ENCODE measurements around the gene ITIH6.
"Not testable (repeated sequence)": the region's sequence is repeated elsewhere in the genome, so short reads cannot be mapped to it uniquely, and the experiment has no call there.

DNA sequence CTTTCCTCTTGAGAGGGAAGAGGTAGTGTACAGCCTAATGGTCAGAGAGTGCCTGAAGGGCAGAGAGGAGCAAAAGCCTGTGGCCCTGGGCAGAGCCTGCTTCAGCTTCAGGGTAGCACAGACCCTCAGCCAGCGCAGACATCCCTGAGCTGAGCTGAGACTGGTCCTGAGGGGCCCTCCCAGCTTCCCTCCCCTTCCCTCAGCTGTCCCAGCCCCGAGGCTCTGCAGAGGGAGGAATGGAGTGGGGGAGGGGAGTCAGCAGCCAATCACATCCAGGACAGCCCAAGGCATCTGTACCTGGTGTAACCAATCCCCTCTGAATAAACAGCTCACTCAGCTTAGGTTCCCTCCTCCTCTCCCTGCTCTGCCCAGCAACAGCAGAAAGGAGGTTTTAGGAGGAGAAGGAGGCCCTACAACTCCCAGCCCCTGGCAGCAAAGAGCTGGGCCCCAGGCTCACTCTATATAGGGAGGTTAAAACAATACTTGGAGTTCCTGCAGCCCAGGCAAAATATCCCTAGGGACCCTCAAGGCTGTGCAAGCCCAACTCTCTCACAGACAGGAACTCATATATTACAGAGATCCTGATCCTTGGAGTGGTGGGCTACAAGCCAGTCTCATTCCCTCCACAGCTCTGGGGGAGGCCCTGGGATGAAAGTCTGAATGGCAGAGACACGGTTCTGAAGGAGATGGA is 43.3 kb upstream of the ITIH6 start:
- TF ChIP-seq, protein P1, sequence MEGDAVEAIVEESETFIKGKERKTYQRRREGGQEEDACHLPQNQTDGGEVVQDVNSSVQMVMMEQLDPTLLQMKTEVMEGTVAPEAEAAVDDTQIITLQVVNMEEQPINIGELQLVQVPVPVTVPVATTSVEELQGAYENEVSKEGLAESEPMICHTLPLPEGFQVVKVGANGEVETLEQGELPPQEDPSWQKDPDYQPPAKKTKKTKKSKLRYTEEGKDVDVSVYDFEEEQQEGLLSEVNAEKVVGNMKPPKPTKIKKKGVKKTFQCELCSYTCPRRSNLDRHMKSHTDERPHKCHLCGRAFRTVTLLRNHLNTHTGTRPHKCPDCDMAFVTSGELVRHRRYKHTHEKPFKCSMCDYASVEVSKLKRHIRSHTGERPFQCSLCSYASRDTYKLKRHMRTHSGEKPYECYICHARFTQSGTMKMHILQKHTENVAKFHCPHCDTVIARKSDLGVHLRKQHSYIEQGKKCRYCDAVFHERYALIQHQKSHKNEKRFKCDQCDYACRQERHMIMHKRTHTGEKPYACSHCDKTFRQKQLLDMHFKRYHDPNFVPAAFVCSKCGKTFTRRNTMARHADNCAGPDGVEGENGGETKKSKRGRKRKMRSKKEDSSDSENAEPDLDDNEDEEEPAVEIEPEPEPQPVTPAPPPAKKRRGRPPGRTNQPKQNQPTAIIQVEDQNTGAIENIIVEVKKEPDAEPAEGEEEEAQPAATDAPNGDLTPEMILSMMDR (conservative IDR thresholded peaks at IDR 0.05; ENCODE audit: low read depth, low read length): not testable (repeated sequence)
- not testable (repeated sequence) for TF ChIP-seq EZH2 (IDR thresholded peaks at IDR 0.05; ENCODE audit: low read length, unreplicated experiment)
